NCI-H1694 treated with DMSO at 0.1 percent for 48 hours (cell line): Measurements from ENCODE around the gene TCFL5.
A peak's percentile ranks its signal among the peaks of the same experiment; 100 is the strongest.

Source experiments
- DNase-seq: peaks from one replicate; lab custom pipeline; 2025; lab: John Stamatoyannopoulos, UW

Gene TCFL5

DNA sequence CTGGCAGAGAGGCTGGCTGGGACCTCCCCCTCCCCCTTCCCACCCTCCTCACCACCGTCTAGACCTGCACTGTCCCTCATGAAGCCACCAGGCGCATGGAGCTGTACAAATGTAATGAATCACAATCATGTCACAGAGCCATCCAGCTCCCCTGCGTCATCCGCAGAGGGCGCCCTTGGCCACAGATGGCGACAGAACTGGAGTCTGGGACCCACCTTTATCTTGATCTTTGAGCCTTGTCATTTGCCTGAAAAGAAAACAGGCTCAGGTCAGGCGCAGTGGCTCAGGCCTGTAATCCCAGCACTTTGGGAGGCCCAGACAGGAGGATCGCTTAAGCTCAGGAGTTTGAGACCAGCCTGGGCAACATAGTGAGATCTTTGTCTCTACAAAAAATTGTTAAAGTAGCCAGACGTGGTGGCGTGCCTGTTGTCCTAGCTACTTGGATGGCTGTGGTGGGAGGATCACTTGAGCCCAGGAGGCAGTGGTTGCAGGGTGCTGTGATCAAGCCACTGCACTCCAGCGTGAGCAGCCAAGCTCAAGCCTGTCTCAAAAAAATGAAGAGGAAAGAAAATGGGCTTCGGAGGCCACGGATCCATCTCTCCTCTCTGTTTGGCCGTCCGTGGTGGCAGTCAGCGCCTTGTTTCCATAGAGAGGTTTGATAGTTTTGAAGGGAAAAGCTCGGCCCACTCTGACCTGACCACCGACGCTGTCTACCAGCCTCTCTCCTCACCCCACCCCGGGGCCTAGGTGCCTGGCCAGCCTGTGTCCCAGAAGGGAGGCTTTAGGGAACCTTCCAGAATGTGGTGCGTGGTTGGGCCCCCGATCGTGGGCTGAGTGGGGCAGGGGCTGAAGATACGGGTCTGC, 38.6 kb downstream of the TCFL5 start:
- peak; percentile 83 for DNase-seq

DNA sequence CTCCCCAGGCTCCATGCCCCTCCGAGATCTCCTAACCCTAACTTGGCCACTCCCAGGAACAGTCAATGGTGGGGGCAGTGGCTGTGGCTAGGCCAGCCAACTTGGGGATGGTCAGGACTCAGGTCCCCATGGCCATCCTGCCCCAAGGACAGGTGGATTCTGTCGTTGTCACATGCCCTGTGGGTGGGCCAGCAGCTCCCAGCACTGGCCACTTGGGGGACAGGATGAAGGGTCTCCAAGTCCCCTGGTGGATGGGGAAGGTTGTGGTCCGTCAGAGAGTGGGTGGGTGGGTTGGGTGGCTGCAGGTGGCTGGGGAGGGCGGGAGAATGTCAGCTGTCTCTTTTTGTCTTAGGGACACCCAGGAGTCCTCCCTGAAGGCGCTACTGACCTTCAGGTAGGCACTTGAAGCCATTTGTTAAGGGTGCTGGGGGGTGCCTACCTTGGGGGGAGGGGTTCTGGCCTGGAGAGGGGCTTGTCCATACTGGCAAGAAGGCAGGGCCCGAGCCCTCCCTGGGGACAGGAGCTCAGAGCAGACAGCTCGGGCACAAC, 39.3 kb downstream of the TCFL5 start:
- no peak for DNase-seq

DNA sequence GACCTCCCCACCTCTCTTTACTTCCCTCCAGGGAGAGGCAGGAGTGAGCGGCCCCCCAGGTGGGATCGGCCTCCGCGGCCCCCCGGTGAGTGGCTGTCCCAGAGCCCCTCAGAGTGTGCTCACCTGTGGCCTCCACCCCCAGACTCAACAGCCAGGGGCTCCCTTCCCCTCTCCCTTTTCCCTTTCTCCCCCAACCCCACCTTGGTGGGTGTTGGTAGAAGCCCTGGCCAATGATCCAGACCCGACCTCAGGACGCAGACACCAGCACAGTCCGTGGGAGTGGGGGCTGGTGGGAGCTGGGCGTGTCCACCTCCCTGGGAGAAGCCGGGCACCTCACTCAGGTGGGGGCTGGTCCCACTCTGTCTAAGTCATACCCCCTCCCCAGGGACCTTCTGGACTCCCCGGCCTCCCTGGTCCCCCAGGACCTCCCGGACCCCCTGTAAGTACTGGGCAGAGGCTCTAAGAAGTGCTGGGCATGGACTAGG, 39.9 kb downstream of the TCFL5 start:
- no peak for DNase-seq

DNA sequence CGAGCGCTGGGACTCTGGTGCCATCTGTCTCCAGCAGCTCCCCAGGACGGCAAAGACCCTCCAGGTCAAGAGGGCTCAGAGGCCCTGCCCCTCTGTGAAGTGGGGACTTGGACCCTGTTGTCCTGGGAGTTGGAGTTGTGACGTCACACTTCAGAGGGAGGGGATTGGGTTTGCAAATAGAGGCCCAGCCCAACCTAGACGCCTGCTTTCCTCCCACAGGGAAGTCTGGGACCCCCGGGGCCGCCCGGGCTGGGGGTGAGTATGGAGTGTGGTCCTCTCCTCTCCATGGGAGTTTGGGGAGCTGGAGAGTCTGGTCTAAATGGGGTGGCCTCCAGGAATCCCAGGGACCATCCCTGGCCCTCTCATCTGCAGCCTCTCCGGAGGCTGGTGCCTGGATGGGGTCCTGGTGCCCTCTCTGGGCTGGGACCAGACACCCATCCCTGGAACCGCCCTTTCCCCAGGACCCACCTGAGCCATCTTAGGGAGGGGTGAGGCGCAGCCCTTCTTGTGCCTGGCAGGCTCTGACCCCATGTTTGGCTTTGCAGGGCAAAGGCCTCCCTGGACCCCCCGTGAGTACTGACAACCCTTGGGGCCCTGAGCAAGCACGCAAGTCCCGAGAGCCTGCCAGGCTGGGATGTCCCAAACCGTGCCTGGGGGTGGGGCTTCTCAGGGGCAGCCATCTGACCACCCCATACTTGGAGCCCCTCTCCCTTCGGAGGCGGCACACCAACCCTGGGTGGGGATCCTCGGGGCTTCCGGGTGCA, 40.5 kb downstream of the TCFL5 start:
- no peak for DNase-seq

DNA sequence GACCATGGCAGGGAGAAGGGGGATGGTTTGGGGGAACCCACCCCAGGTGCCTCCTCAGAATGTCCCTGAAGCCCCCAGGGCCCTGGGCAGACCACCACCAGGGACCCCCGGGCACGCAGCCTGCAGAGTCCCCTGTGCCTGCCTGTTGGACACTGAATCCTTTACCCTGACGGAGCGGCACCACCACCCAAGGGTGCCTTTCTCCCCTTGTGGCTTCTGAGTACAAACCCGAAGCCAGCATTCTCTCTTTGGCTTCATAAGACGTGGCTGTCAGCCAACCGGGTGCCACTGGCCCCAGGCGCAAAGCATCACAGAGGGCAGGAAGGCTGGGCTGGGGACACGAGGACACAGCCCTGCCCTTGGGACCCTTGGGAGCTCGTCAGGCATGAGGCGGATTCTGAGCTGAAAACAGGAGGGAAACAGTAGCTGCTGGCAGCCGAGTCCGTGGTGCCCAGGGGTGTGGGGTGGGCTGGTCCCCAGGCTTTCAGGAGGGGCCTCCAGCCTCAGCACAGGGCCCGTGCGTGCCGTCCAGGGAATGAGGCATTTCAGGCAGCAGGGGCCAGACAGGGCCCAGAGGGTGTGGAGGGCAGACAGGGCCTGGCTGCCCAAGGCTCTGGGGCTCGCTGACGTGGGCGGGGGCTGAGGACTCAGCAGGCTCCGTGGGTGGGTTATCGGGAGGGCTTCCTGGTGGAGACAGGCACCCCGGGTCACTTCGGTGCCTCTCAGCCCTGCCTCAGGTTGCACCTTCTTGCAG, 41.2 kb downstream of the TCFL5 start:
- DNase-seq = no peak

DNA sequence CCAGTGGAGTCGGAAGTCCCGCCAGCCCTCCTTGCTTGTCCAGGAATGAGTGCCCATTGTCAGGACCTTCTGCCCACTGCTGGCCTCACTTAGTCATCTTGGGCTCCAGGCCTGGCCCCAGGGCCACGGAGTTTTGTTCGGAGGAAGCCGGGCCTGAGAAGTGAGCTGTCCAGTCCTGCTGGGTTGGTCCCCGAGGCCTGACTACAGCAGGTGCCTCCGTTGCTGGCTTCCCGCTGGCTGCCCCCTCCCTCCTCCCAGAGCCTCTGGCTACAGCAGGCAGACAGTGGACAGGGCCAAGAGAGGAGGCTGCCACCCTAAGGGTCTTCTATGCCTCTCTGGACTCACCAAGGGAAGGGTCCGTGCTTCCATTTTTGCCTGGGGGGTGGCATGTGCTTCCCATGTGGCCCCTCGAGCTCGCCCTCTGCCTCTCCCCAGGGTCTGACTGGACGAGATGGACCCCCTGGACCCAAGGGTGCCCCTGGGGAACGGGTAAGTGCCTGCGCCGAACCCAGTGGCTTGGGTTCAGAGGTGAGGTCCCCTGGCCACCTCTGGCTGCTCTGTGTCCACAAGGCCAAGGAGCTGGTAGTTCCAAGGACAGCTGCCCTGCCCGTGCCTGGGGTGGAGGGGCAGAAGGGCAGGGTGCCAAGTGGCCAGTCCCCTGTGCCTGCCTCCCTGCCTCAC, 42.0 kb downstream of the TCFL5 start:
- DNase-seq = no peak

DNA sequence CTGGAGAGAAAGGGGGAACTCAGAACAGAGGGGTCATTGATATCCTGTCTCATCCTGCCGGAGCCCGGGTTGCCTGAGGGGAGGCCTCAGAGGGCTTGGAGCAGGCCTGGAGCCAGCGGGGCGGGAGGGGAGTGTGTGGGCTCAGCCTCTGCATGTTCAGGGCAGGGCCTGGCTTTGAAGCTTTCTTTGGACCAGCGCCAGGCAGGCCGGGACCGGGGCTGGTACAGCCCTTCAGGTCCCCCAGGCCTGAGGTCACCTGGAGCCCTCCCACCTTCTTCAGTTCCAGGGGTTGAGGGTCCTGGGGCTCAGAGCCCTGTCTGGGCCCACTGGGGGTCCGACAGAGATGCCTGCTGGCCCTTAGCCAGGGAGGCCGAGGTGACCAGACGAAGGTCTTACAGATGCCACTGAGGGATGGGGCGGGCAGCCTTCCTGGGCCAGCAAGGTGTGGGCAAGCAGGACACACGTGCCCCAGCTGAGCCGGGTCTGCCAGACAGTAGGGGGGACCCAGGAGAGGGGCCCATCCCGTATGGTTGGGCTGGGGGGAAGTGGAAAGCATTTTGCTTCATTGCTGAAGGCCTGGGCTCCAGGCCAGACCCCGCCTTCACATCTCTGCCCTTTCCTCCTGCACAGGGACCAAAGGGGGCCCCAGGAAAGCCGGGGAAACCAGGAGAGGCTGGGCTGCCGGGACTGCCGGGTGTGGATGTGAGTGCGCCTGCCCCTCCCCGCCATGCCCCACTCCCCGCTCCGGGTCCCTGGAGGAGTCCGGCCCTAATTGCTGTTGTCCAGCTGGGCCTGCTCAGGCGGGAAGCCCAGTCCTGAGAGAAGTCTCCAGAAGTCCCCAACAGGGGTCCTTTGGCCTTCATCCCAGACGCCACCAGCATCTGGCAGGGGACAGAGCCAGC, 42.8 kb downstream of the TCFL5 start:
- DNase-seq = no peak

DNA sequence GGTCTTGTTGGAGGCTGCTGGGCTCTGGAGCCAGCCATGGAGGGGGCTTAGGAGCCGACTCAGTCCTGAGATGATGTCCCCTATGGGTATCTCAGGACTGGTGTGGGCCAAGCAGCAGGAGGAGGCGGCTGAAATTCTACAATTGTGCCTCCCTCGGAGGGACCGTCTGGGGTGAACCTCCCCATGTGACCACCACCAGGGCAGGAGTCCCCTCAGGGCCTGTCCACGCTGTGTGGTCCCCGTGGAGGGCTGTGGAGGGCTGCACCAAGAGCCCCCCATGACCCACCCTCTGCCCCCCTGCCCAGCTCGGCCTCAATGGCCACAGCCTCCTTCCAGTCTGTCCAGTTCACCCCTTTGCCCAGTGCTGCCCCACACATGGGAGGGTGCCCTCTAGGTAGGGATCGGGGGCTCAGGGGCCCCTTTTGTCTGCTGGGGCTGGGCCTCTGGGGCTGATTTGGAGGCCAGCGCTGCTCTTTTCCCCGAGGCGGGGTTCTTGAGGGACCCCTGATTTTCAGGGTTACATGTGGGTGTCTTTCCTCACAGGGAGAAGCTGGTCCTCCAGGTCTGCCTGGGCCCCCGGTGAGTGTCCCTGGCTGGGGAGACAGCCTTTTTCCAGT, 43.5 kb downstream of the TCFL5 start:
- no peak for DNase-seq

DNA sequence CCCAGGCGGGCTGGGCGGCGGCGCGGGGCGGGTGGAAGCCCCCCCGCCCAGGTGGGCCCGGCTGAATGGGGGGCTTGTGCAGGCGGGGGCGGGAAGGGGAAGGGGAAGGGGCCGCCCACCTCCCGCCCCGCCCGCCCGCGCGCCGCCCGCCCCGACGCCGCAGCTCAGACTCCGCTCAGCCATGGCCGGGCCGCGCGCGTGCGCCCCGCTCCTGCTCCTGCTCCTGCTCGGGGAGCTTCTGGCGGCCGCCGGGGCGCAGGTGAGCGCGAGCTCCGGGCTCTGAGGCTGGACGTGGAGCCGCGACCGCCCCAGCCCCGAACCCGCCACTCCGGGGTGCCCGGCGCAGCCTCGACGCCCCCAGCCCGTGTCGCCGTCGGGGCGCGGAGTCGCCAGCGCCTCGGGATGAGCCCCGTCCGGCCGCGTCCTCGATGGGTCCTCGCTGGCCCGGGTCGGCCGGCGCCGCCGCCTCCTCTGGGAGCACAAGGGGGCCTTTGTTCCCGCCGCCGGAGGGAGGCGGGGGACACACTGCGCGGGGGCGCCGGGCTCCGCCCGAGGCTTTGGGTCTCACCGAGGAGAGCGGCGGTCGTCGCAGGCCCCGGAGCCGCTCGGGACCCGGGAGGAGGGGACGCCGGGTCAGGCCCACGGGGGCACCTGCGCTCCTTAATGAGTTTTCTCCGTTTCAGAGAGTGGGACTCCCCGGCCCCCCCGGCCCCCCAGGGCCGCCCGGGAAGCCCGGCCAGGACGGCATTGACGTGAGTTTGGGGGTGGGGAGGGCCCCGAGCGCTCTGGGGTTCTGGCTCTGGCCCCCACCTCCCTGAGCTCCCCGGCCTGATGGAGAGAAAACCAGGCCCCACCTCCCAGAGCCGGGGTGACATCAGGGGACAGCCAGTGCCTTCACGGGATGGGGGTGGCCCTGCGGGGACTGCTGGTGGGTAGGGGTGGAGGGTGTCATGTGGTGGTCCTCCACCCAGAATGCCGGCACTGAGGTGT, 44.4 kb downstream of the TCFL5 start, which contains the start of gene COL9A3:
TSS of gene COL9A3 (plus strand) at position 167 of the 990 bp plus-strand sequence. CDS start at position 182, 15 bp downstream.
- DNase-seq = no peak

DNA sequence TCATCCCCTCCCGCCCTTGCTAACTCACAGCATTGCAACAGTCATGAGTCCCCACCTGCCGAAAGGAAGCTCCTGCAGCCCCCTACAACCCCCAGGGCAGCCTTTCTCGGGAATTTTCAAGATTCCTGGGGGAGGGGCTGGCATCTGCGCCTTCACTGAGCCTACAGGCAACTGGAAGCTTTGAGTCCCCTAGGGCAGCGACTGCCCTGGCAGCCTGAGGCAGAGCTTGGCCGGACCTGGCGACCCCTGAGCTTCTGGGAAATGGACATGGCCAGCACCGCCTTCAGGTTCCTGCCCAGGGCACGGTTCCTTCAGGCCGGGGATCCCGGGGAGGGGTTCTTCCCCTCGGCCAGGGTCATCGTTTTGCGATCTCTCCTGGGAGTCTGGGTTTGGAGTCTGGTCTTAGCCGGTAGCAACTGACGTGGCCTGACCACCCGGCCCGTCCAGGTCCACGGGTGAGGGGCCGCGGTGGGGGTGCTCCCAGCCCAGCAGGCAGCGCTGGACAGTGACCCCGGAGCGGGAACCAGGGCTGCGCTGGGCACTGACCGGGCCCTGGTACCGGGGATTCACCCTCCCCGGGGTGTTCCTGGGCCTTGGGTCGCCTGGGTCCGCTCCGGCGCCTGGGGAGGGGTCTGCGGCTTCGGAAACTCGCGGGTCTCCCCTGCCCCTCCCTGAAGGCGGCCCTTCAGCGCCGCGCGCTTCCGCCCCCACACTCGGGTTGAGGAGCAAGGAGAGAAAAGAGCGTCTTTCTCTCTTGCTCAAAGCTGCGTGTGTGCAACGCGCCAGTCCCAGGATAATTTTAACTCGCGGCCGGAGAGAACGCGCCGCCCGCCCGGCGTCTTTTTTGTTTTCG, 45.4 kb downstream of the TCFL5 start:
- no peak for DNase-seq

DNA sequence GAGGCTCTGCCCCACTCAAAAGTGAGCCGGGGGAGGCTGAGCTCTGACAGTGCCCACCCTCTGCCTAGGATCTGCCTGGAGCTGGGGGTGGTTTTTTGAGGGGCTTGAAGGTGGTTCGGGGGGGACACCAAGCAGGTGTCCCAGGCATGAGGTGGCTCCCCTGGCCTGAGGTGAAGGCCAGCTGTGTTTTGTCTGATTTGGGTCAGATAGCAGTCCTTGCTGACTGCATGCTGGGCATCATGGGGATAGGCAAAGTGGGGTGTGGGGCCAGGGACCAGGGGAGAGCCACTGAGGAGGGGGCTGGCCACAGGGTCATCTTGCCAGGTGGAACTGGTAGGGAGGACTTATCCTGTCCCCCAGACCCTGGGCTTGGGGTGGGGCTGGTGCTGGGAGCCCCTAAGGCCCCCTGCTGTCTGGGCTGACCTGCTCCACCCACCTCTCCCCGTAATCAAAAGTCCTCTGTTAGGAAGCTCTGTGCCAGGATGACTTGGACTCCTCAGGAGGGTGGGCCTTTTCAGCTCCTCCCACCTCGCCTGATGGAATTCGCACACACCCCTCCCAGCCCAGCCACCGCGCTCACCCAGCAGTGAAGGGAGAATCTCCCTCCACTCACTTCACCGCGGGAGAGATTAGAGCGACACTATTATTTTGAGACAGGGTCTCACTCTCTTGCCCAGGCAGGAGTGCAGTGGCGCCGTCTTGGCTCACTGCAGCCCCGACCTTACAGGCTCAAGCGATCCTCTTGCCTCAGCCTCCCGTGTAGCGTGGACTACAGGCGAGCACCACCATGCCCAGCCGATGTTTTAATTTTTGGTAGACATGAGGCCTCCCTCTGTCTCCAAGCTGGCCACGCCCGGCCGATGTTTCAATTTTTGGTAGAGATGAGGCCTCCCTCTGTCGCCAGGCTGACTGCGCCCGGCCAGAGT, 46.3 kb downstream of the TCFL5 start:
- DNase-seq = no peak

DNA sequence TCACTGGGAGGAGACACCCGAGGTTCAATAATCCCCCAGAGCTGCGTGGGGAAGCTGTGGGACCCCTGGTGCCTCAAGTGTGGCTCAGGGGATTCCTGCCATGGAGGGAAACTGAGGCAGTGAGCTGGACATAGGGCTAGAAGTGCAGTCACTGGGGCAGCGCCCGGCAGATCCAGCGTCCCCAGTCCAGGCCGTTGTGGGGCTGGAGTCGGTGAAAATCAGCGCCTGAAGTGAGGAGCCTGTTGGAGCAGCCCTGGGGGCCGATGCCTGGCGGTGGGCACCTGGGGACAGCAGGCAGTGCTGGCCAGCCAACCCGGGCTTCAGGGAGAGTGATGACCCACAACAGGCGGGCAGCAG, 46.9 kb downstream of the TCFL5 start:
- DNase-seq = no peak

DNA sequence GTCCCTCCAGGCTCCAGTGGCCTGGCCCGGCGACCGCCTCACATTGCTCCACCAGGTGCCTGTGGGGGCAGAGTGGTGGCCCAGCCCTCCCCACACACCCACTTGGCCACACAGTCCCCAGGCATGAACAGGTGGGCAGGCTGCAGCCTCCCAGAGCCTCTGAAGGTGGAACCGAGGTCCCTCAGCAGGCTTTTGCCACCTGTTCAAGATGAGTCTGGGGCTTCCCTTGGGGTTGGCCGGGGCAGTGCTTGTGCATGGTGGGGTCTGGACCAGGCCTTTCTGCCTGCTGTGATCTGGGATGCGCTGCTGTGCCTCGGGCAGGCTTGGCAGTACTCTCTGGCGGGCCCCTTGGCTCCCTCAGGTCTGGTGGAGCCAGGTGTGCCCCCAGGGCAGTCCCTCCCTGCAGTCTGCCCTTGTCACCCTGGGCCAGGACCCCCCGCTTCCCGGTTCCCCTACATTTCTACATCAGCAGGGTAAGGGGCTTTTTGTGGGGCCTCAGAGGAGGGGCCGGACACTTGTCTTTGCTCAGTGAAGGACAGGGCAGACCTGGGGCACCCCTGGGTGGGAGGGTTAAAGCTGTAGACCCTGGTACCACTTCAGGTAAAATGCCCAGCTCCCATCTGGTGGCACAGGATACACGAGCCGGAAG, 47.4 kb downstream of the TCFL5 start:
- no peak for DNase-seq

DNA sequence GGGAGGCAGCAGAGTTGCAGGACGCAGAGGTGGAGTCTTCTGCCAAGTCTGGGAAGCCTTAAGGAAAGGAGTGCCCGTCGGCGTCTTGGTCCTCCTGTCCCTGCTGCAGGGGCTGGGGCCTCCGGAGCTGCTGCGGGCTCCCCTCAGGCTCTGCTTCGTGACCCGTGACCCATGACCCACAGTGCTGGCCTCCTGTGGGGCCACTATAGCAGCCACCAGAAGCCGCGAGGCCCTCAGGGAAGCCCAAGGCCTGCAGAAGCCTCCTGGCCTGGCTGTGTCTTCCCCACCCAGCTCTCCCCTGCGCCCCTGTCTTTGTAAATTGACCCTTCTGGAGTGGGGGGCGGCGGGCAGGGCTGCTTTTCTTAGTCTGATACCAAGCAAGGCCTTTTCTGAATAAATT, 48.0 kb downstream of the TCFL5 start:
- DNase-seq = no peak

DNA sequence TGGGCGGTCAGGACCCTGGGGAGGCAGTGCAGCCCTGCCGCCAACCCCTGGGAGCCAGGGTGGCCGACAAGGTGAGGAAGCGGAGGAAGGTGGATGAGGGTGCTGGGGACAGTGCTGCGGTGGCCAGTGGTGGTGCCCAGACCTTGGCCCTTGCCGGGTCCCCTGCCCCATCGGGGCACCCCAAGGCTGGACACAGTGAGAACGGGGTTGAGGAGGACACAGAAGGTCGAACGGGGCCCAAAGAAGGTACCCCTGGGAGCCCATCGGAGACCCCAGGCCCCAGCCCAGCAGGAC, 48.8 kb downstream of the TCFL5 start:
- no peak for DNase-seq

DNA sequence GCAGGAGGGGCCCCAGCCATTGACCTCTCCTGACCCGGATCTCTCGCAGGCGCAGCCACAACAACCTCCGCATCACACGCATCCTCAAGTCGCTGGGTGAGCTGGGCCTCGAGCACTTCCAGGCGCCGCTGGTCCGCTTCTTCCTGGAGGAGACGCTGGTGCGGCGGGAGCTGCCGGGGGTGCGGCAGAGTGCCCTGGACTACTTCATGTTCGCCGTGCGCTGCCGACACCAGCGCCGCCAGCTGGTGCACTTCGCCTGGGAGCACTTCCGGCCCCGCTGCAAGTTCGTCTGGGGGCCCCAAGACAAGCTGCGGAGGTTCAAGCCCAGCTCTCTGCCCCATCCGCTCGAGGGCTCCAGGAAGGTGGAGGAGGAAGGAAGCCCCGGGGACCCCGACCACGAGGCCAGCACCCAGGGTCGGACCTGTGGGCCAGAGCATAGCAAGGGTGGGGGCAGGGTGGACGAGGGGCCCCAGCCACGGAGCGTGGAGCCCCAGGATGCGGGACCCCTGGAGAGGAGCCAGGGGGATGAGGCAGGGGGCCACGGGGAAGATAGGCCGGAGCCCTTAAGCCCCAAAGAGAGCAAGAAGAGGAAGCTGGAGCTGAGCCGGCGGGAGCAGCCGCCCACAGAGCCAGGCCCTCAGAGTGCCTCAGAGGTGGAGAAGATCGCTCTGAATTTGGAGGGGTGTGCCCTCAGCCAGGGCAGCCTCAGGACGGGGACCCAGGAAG, 49.3 kb downstream of the TCFL5 start:
- no peak for DNase-seq
